GM19397 (cell line): ENCODE results near the gene LSM14A.
"Not testable (repeated sequence)": the region's sequence is repeated elsewhere in the genome, so short reads cannot be mapped to it uniquely, and the experiment has no call there.

Experiments
- ATAC-seq: cut with Tn5 transposase; IDR thresholded peaks from one replicate; pipeline ENCODE4 v1.9.1; 2021; ENCODE audit warnings: mild to moderate bottlenecking, moderate library complexity; ENCODE audit not compliant: unreplicated experiment

LSM14A gene

GRCh38 chr19:34171877-34172660, at the start of gene LSM14A:
LSM14A (plus strand) TSS chr19:34172504; CDS start chr19:34172643, 139 bp downstream.
- ATAC-seq = peak; percentile 78

- no peak for ATAC-seq
Observed at GRCh38 chr19:34124828-34125227, 47.5 kb upstream of the LSM14A start.

- no peak for ATAC-seq
Observed at GRCh38 chr19:34126966-34127365, 45.3 kb upstream of the LSM14A start.

- ATAC-seq = no peak
Observed at GRCh38 chr19:34127684-34128189, 44.6 kb upstream of the LSM14A start.

GRCh38 chr19:34128558-34129250, 43.6 kb upstream of the LSM14A start:
- ATAC-seq = no peak

- ATAC-seq = no peak
Observed at GRCh38 chr19:34131100-34131499, 41.2 kb upstream of the LSM14A start.

- ATAC-seq = not testable (repeated sequence)
Observed at GRCh38 chr19:34132145-34132544, 40.2 kb upstream of the LSM14A start.

GRCh38 chr19:34132706-34133105, 39.6 kb upstream of the LSM14A start:
- not testable (repeated sequence) for ATAC-seq

- ATAC-seq = peak; percentile 99
Observed at GRCh38 chr19:34134190-34135053, 37.9 kb upstream of the LSM14A start.

- ATAC-seq = no peak
Observed at GRCh38 chr19:34135054-34135800, 37.1 kb upstream of the LSM14A start.

GRCh38 chr19:34135821-34136611, 36.3 kb upstream of the LSM14A start:
- no peak for ATAC-seq

GRCh38 chr19:34141025-34141424, 31.3 kb upstream of the LSM14A start:
- no peak for ATAC-seq

- ATAC-seq = no peak
Observed at GRCh38 chr19:34142440-34142839, 29.9 kb upstream of the LSM14A start.

GRCh38 chr19:34145741-34146202, 26.5 kb upstream of the LSM14A start:
- no peak for ATAC-seq

- no peak for ATAC-seq
Observed at GRCh38 chr19:34148658-34149185, 23.6 kb upstream of the LSM14A start.

- no peak for ATAC-seq
Observed at GRCh38 chr19:34149873-34150272, 22.4 kb upstream of the LSM14A start.

GRCh38 chr19:34150558-34150957, 21.7 kb upstream of the LSM14A start:
- no peak for ATAC-seq

- no peak for ATAC-seq
Observed at GRCh38 chr19:34151439-34151838, 20.9 kb upstream of the LSM14A start.

GRCh38 chr19:34154401-34154800, 17.9 kb upstream of the LSM14A start:
- no peak for ATAC-seq
